NCI-H82 treated with DMSO at 0.1 percent for 48 hours (cell line): Measurements from ENCODE around the gene SCYGR4.
"Not testable (repeated sequence)": the region's sequence is repeated elsewhere in the genome, so short reads cannot be mapped to it uniquely, and the experiment has no call there.

Source experiments
- DNase-seq: peaks from one replicate; lab custom pipeline; 2025; ENCODE audit not compliant: unreplicated experiment; lab: John Stamatoyannopoulos, UW

The SCYGR4 gene

DNA sequence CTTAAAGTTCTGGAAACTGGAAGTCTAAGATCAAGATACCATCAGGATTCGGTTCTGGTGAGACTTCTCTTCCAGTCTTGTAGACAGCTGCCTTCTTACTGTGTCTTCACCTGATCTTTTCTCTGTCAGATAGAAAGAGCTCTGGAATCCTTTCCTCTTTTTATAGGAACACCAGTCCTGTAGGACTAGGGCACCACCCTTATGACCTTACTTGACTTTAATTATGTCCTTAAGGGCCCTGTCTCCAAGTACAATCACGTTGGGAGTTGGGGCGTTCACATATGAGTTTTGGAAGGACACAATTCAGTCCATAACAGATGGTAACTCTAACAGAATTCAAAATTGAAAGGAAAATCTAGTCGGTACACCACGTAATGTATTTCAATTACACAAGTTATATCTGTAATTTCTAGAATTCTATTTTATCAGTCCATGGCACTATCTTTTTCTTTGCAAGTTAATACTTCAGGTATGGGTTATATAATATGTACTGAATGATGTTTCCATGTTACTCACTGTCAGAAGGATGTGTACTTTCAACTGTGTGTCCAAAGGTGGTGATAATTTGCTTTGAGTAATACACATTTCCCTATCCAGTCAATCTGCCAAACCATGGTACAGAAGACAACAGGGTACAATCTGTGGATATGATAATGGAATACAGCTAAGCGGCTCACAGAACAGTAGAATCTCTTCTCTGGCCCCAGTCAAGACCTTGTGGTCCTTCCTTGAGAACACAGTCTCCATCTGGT, 48.1 kb downstream of the SCYGR4 start:
- DNase-seq: no peak

- not testable (repeated sequence) for DNase-seq
Measured at GRCh38 chr2:227666631-227667170, 49.4 kb downstream of the SCYGR4 start, which contains the start of gene SCYGR5. TSS of gene SCYGR5 (plus strand) at chr2:227666804. CDS start at chr2:227666804, 0 bp downstream.
